Activated CD8-positive, alpha-beta memory T cell treated with anti-CD3 and anti-CD28 coated beads for 36 hours (primary cell): Measurements from ENCODE around the gene SRGAP3. TPM values are rescaled to one million over a fixed set of nuclear protein-coding genes. Genes with fewer than 3 reads are reported as not detected.

ENCODE experiments used
- CTCF ChIA-PET: fragments of 350-600 bp; sonication (Branson Sonifier 250); formaldehyde crosslinking; loops from one replicate; lab custom pipeline; 2021; ENCODE audit warnings: antibody characterized with exemption; lab: Charles Lee
- POLR2A ChIA-PET: fragments of 350-600 bp; sonication (Branson Sonifier 250); formaldehyde crosslinking; loops from one replicate; lab custom pipeline; 2021; ENCODE audit warnings: antibody characterized with exemption; lab: Charles Lee
- total RNA-seq, 2 experiments: library from RNA; stranded (reverse); gene quantifications; one replicate each; pipeline ENCODE4 v1.2.3, GENCODE V29; 2021

The SRGAP3 gene
- total RNA-seq, 2 experiments from 2014 or later: 0.11 to 0.99 TPM

DNA sequence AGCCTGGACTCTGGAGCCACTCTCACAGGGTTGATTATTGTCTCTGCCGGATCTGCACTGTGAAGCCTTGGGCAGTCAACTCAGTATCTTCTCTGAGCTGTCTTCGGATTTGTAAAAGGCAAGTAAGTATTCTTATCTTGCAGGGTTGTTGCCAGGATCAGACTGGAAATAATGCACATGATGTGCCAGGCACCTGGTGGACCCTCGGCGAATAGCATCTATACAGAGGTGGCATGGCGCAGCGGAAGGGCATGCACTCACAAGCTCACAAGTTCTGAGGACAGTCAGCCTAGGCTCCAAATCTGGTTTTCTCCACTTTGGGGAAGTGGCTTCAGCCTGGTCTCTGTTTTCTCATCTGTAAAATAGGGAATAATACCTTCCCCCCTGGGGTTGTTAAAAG is 113.9 kb downstream of the SRGAP3 start:
- POLR2A ChIA-PET: no interaction called here
- CTCF ChIA-PET: no interaction called here

DNA sequence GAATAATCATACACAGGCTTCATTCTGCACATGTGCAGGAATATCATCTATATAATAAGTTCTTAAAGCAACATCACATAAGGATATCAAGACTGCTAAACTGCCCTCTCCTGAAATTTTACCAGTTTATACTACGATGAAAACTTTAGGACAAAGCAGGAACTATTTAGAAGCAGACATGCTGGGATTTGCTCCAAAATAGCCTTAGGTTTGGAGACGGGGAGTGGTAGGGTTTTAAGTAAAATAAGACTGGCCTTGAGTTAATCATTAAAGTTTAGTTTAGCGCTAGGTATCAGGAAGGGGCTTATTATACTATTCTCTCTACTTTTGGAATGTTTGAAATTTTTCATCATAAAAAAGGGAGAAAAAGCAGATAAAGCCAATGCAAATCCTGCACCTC is 115.8 kb downstream of the SRGAP3 start:
- CTCF ChIA-PET: no interaction called here

GRCh38 chr3:9130345-9131305 is 118.8 kb downstream of the SRGAP3 start:
- POLR2A ChIA-PET: no interaction called here

More for the DNA sequence above, 115.8 kb downstream of the SRGAP3 start:
- POLR2A ChIA-PET: no interaction called here

GRCh38 chr3:9129365-9129764 is 120.1 kb downstream of the SRGAP3 start:
- ChIA-PET POLR2A (no interaction called here), CTCF (no interaction called here)

More at GRCh38 chr3:9130345-9131305, 118.8 kb downstream of the SRGAP3 start:
- CTCF ChIA-PET: no interaction called here

DNA sequence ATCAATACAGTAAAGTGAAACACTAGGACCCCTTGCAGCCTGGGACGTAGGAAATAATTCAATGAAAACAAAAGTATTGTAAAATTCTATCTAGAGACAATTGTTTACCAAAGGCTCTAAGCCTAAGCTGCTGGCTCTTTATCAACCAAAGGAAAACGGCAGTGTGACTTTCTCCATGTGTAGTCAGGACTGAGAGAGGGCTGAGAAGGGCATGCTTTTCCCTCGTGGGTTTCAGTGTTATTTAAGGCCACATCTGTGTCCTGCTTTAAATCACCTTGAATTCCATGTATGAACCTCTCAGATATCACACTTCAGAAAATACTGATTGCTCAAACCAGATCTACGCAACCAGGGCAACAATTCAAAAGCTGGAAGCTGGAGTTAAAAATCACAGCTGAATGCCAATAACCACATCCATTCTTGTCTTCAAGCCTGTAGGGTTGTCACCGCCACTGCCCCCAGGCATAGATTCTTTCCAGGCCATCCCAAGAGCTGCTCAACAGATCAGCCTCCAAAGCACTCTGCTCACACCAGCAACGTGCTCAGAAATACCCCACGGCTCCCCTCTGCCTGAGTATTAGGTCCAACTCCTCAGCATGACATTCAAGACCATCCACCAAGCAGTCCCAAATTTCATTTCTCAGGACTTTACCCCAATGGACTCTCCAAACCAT is 124.0 kb downstream of the SRGAP3 start:
- POLR2A ChIA-PET: no interaction called here
- CTCF ChIA-PET: no interaction called here

DNA sequence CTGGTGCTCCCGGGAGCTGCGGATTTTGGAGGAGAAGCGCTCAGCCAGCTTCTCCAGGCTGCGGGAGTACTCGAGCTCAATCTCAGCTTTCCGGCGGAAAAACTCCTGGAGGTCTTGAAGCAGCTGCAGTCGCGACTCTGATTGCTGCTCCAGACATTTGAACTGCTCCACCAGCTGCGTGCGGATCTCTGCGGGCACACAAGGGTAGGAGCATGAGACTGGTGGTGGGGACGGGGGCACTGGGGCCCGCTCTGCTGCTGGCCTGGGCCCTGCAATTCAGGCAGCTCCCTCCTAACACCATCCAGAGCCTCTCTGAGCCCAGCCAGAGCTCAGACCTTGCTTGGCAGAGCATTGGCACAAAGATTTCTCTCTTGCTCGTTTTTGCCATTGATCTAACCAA is 124.7 kb downstream of the SRGAP3 start:
- CTCF ChIA-PET: no interaction called here

DNA sequence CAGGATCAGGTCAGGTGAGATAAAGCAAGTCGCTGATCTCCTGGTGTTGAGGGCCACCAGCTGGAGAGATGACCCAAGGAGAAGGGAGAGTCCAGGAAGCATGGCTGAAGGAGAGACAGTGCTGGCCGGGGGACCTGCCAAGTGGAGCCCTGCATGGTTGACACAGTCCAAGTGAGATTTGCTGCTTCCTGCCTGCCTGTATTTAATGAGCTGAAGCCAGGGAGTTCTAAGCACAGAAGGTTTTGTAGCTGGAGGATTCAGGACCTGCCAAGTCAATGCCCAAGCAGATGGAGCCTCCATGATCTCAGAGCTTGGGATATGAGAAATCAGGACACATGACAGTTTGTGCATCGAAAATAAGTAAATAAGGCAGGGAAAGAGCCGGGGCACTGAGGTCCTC is 125.6 kb downstream of the SRGAP3 start:
- CTCF ChIA-PET: no interaction called here
- POLR2A ChIA-PET: no interaction called here

More for the DNA sequence above, 124.7 kb downstream of the SRGAP3 start:
- POLR2A ChIA-PET: no interaction called here

DNA sequence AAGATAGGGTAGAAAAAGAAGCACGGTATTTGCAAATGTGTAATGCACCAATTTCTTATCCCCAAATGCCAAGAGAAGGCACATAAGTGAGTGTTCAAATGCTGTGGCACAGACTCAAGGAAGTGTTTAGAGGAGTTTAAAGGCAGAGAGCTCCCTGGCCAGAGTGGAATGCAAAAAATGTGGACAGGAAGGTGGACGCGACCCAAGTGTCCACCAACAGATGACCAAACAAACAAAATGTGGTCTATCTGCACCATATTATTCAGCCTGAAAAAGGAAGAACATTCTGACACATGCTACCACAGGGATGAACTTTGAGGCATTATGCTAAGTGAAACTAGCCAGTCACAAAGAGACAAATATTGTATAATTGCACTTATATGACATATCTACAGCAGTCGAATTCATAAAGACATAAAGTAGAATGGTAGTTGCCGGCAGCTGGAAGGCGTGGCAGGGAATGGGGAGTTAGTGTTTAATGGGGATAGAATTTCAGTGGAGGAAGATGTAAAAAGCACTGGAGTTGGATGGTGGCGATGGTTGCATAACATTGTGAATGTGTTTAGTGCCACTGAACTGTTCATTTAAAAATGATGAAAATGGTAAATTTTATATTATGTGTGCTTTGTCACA is 126.6 kb downstream of the SRGAP3 start:
- ChIA-PET CTCF (no interaction called here), POLR2A (no interaction called here)

- POLR2A ChIA-PET: no interaction called here
- CTCF ChIA-PET: no interaction called here
Measured at GRCh38 chr3:9121366-9122001, 128.0 kb downstream of the SRGAP3 start.

- POLR2A ChIA-PET: no interaction called here
- CTCF ChIA-PET: no interaction called here
Measured at GRCh38 chr3:9119331-9119730, 130.1 kb downstream of the SRGAP3 start.

DNA sequence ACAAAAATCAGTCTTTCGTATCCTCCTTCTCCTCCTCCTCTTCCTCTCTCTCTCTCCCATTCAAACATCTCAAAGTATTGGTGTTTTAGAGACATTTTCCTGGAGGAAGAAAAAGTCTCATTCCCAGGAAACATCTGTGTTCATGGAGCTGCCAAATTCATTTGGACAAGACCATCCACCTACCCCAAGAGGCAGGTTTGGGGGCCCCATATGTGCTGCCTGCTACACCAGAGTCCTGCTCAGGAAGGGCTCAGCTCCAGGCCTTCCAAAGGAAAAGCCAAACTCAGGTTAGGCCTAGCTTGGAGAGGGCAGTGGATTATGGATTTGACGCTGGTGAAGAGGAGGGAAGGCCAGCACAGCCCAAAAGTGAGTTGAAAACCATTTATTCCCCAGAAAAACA is 131.2 kb downstream of the SRGAP3 start:
- CTCF ChIA-PET: no interaction called here
- POLR2A ChIA-PET: no interaction called here

DNA sequence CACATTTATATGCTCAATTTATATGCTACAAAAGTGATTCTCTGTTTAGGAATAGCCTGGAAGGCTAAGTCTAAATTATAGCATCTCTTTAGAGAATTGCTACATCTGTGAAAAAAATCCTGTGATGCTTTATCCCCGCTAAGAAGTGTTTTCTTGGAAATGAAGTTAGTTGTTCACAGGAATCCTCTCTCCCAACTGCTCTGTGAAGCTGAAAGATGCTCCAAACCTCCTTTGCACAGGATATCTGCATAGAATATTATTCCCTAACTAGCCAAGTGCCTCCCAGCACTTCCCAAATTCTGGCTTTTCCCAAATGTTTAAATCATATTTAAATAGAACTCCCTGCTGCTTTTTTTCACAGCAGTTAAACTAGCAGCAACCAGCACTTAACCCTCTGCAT is 132.2 kb downstream of the SRGAP3 start:
- ChIA-PET CTCF (no interaction called here), POLR2A (no interaction called here)

DNA sequence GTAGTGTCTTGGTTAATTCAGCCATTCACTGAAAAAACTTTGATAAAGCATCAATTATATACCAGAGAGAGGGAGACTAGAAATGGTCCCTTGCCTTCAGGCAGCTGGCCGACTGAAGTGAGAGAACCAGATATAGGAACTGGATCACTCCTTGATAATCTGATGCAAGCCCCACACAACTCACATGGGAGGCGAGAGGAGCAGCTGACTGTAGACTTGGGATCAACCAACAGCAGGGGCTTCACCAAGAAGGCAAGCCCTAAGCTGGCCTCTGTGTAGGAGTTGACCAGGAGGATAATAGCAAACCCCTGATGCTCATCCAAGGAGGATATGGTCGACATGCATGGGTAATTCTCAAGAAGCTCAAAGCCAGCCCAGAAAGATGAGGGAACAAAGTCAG is 133.1 kb downstream of the SRGAP3 start:
- CTCF ChIA-PET: no interaction called here
- POLR2A ChIA-PET: no interaction called here

DNA sequence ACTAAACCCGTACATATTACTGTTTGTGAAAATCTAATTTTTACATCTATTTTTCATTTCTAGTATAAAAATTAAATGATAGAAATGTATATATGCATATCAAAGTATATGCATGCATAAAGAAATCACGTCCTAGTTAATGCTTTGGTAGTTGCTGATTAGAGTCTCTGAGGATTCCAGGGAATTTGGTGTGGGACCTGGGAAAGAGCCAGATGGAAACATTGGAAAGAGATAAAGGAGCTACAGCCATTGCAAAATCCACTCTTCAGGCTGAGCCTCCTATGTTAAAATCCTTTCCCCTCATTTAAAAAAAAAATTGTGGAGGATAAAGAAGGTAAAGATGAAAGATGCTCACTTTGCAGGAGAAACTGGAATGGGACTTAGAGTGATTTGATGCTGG is 134.1 kb downstream of the SRGAP3 start:
- ChIA-PET CTCF (no interaction called here), POLR2A (no interaction called here)

- ChIA-PET CTCF (no interaction called here), POLR2A (no interaction called here)
Measured at GRCh38 chr3:9113040-9113439, 136.4 kb downstream of the SRGAP3 start.

DNA sequence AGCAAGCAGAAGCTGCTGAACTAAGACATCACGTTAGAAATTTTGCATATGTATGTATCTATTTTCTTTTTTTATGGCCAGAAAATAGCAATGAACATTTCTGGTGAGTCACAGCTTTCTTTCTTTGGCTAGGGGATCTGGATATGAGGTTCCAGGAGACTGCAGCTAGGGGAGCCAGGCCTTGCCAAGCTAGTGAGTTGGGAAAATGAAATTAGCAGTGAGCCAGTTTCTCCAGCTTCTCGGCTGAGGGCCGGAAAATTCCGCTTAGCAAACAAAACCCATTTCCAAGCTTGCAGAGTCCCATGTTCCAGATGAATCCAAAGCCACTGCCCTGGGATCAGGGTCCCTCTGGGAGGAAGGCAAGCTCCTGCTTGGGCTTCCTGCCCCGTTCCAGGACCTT is 137.6 kb downstream of the SRGAP3 start:
- CTCF ChIA-PET: no interaction called here
- POLR2A ChIA-PET: no interaction called here

GRCh38 chr3:9111417-9111816 is 138.0 kb downstream of the SRGAP3 start:
- ChIA-PET CTCF (no interaction called here), POLR2A (no interaction called here)

DNA sequence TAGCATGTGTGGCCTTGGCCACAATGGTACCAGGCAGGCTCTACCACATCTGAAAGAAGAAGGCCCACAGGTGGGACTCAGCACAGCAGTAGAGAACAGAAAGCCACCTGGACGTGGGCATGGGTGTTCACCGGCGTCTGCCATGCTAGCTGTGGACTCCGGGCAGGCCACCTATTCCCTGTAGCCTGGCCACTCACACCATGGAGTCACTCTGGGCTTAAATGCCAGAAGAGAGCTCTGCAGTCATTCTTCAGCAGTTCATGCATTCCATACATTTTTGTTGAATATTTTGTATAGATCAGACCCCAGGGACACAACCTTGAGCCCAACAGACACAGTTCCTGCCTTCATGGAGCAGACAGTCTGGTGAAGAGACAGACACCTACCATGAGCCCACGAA is 138.6 kb downstream of the SRGAP3 start:
- POLR2A ChIA-PET: no interaction called here
- CTCF ChIA-PET: interaction anchor here (0.5 kb wide), 1 partner anchor 194 kb away, joined by 3 read pairs; no protein-coding TSS in a partner anchor

GRCh38 chr3:9110316-9110715 is 139.1 kb downstream of the SRGAP3 start:
- POLR2A ChIA-PET: no interaction called here
- CTCF ChIA-PET: no interaction called here

DNA sequence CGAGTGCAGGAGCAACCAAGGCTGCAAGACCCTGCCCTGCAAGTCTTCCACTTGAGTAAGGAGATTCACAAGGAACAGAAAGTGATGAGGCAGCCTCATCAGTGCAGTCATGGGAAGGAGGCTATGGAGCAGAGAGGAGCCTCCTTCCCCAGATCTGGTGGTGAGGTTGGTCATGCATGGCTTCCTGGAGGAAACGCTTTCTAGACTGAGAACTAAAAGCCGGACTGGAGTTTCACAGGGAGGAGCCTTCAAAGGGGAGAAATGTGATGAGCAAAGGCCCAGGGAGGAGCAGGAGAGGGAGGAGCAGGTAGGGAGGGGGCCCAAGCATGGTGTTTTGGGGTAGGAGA is 139.9 kb downstream of the SRGAP3 start:
- CTCF ChIA-PET: interaction anchor here (0.6 kb wide), 1 partner anchor 1692 kb away, joined by 4 read pairs; no protein-coding TSS in a partner anchor
- POLR2A ChIA-PET: no interaction called here
